GM18519 (cell line): ENCODE results near the gene MAB21L4.
"Not testable (repeated sequence)": the region's sequence is repeated elsewhere in the genome, so short reads cannot be mapped to it uniquely, and the experiment has no call there.

Experiments
- ATAC-seq: cut with Tn5 transposase; IDR thresholded peaks from one replicate; pipeline ENCODE4 v1.9.1; 2021; ENCODE audit warnings: mild to moderate bottlenecking, moderate library complexity; ENCODE audit not compliant: unreplicated experiment, low FRiP score

MAB21L4 gene

DNA sequence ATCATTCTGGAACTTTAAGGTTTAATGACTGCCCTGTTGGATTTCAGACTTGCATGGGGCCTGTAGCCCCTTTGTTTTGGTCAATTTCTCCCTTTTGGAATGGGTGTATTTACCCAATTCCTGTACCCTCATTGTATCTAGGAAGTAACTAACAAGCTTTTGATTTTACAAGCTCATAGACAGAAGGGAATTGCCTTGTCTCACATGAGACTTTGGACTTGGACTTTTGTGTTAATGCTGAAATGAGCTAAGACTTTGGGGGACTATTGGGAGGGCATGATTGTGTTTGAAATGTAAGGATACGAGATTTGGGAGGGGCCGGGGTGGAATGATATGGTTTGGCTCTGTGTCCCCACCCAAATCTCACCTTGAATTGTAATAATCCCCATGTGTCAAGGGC lies 49.6 kb downstream of the MAB21L4 start:
- ATAC-seq = not testable (repeated sequence)

DNA sequence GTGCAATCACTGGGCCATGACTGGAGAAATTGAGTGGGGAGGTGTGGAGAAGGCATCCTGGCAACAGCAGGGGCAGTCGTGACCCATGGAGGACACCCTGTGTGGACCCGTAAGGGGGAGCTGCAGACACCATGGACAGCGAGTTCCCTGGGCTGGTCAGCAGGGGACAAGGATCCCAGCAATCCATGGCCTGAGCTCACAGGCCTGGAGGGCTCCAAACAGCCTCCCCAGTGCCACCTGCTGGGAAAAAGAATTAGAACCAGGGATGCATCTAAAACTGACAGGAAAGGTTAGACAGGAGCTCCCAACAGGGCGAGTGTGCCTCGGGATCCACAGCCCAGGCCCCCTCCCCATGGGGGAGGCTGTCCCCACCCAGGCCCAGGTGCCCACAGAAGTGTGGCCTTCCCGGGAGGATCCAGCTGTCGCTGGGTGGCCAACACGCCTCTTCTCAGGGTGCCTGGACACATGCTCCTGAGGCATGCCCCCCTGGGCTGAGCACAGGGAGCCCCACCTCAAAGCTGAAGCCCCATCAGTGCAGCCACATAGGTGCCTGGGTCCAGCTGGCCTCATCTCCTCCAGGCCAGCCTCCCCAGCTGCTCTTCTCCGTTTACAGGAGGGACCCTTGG lies 55.4 kb downstream of the MAB21L4 start:
- ATAC-seq = no peak

DNA sequence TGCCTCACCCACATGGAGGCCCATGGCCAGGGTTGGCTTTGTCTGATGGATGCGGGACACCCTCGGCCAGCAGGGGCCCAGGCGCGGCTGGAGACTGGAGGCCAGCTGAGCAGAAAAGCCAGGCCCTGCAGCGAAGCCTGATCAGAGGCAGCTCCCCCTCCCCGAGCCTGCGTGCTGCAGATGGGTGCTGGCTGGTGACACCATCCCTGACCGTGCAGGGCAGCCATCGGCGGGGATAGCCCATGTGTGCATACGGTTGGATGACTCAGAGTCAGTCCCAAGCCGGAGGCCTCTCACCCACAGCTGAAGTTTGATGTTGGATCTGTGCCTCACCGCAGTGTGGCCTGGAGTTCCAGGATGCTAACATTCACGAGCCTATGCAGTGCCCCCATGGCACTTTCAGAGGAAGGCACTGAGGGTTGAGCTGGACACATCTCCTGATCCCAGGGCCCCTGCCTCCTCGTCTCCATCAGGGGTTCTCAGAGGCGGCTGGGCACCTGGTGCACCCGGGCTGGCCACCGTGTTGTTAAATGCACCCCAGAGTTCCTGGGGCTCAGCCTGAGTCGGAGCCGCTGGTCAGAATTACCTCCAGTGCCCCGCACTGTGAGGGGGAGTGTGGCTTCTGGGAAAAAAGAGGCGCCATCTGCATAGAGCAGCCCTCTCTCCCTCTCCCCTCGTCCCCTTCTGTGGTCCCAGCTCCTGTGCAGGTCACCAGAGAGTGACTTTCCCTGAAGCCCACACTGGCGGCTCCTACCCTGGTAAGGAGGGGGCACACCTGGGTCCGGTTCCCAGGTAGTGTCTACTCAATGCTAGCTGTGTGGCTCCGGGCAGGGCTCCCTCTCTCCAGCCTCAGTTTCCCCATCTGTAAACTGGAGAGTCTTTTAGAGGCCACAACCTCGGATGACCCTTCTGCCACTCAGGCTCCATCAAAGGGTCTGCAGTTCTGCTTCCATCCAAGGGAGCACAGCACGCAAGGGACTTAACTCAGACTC lies 56.5 kb downstream of the MAB21L4 start:
- no peak for ATAC-seq

DNA sequence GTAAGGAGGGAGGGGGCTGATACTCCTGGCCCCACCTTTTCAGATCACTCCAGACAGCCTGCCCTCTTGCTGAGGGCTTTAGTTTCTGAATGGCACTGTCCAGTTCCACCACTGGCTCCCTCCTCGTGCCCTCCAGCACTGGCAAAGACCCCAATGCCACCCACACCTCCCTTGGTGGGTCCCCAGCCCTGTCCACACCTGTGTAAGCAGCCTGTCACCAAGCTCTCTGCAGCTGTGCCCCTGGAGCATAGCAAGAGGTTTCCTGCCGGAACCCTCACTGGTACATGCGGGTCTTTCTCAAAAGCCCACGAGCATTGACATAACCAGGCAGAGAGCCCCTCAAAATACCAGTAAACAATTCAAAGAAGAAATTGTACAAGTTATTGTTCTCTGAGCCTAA lies 58.3 kb downstream of the MAB21L4 start:
- no peak for ATAC-seq

DNA sequence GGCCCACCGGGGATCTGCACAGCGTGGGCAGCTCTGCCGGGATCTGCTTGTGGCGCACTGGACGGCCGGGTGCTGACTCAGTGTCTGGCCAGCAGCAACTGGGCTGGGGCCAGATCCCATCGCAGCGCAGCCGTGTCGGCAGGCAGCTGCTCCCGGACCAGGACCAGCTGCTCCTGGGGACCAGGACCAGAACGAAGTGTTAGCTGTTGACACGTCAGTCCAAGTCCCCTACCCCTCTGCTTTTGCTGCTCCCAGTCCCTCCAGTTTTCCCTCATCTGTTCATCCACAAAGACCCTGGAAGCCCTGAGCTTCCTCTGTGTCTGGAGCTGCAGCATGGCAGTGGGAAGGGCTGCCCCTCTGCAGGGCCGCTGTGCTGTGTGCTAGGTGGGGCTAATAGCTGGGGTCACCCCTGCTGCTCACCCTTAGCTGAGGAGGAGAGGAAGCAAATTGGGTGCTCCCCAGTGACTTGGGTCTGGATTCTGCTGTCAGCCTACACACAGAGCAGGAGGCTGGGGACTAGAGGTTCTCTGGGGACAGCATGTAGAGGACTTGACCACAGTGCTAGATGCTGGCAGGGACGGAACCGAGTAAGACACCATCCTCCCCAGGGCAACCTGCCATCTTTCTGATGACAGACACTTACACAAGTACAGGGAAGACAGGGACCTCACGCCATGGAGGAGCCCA lies 59.0 kb downstream of the MAB21L4 start:
- no peak for ATAC-seq
